Pancreas (tissue), 10 donors: ENCODE results near the gene EHBP1. TPM values are rescaled to one million over a fixed set of nuclear protein-coding genes. Genes with fewer than 3 reads are reported as not detected.

Source experiments
- ATAC-seq, 4 donors: fragments of 200-7000 bp; cut with Tn5 transposase; one replicate each; pipeline versions ENCODE4 v1.8.0 to v1.9.1; 2020; ENCODE audit warnings: mild to moderate bottlenecking in 4 of 4, moderate library complexity in 4 of 4
- DNase-seq, 6 donors: peaks; one replicate each; pipeline ENCODE4 v3.0.0-alpha.2; 2020
- FAIRE-seq: peaks from 2 replicates; lab custom pipeline; 2012; peaks lifted over from hg19 to GRCh38; lab: Jason Lieb, UNC
- H3K27ac ChIP-seq, 4 donors: fragments of 200-600 bp; sonication (generic); 1 replicate in 3 of 4; 2 replicates in 1 of 4; pipeline versions ENCODE4 v1.5.0 to v1.8.0; 2020
- H3K27me3 ChIP-seq, 4 donors: fragments of 200-600 bp; one replicate each; pipeline ENCODE4 v1.8.0; 2021
- H3K36me3 ChIP-seq, 3 donors: fragments of 200-600 bp; sonication (generic) in 1 of 3; one replicate each; pipeline versions ENCODE4 v1.5.0 to v1.8.0; 2020 to 2021
- H3K4me1 ChIP-seq, 3 donors: fragments of 200-600 bp; one replicate each; pipeline ENCODE4 v1.8.0; 2021
- H3K4me3 ChIP-seq, 4 donors: fragments of 200-600 bp; sonication (generic) in 2 of 4; one replicate each; pipeline versions ENCODE4 v1.5.0 to v1.8.0; 2020 to 2021
- H3K9me3 ChIP-seq, 4 donors: fragments of 200-600 bp; one replicate each; pipeline ENCODE4 v1.8.0; 2021
- CTCF ChIP-seq, 4 donors: fragments of 200-600 bp; sonication (generic) in 3 of 4; IDR thresholded peaks; one replicate each; pipeline versions ENCODE4 v1.5.0 to v1.8.0; 2021; ENCODE audit warnings: antibody characterized with exemption in 4 of 4
- WGBS, 2 donors: extraction: QIAGEN DNeasy Blood & Tissue Kit; methylation state at CpG; one replicate each; pipeline ENCODE4 v1.1.7; 2013; 5-methylcytosine and 5-hydroxymethylcytosine counted together
- intact Hi-C, 3 donors: fragments of 100-400 bp; cut with DNase I; formaldehyde crosslinking; loops; one replicate each; pipeline versions ENCODE4 v1.11.1 to v1.14.2; 2022
- polyA plus RNA-seq, 2 donors: library from polyadenylated mRNA; stranded (reverse); fragments of 200-250 nt; gene quantifications; one replicate each; pipeline ENCODE4 v1.2.3, GENCODE V29; 2013
- total RNA-seq, 6 donors: library from RNA; stranded (reverse); fragmentation: NEBNext Ultra II Directional in 4 of 6; extraction: Animal tissue kit (Norgen Biotek cat#: 25700) in 4 of 6; gene quantifications; one replicate each; pipeline versions ENCODE4 v1.2.1 to v1.2.4, GENCODE V29; 2021 to 2023
- donor health status: healthy with polysubstance abuse.
- donor health status: DM: no; HTN: no; CAD: no; lungs with moderate emphysema.
- donor health status: DM: no; HTN: no; CAD: no.
- donor health status: control.
- donor health status: control.
- donor health status: Bipolar disorder and iron deficiency.
- donor health status: DM: yes; HTN: yes; CAD: no.
- donor health status: DM: no; HTN: no; CAD: no.
- donor health status: DM: no; HTN: no; CAD: no.
- donor health status: DM: yes; HTN: yes; CAD: no.

The EHBP1 gene
- total and polyA plus RNA-seq, 8 donors = 7.1 to 34.6 (median 21.1) TPM

DNA sequence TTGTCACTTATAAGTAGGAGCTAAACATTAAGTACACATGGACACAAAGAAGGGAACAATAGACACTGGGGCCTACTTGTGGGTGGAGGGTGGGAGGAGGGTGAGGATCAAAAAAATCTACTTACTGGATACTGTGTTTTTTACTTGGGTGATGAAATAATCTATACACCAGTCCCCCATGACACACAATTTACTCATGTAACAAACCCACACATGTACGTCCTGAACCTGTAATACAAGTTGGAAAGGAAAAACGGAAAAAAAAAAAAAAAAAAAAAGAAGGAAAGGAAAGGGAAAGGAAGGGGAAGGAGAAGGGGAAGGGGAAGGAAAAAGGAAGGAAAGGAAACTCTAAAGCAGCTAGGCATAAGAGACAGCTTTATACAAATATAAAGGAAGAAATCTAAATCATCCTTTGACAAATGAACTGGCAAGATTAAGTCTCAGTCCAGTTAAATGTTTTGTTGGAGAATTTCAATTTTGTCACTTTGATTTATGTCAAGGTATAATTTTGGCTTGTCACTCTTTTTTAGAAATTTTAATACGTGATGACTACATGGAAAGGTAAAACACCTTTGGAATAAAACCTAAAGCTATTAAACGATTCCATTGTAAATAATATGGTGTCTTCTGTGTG, 175.8 kb downstream of the EHBP1 start:
- FAIRE-seq (no peak), ATAC-seq (no peak), DNase-seq (no peak)
- Histone ChIP-seq H3K36me3 (peaks cover 0 to 5% (median 0%) of the 10 kb centered on the region in 3 donors), H3K27ac (no peak overlapping the region), H3K4me1 (no peaks in the 10 kb centered on the region), H3K27me3 (no peaks in the 10 kb centered on the region), H3K4me3 (no peak overlapping the region), H3K9me3 (no peaks in the 10 kb centered on the region)
- no peak for TF ChIP-seq CTCF (IDR thresholded peaks at IDR 0.05)
- 85 to 97% methylated on average over 4 of the region's 4 CpGs for WGBS, 2 donors
- intact Hi-C loops = no loop called here

- FAIRE-seq = no peak
- H3K27ac ChIP-seq = no peak overlapping the region
Observed at GRCh38 chr2:62883629-62884028, 178.1 kb downstream of the EHBP1 start.

GRCh38 chr2:62884086-62884485, 178.6 kb downstream of the EHBP1 start:
- ATAC-seq (no peak), FAIRE-seq (no peak), DNase-seq (no peak)
- no peak overlapping the region for H3K27ac ChIP-seq
- H3K4me3 ChIP-seq = no peak overlapping the region
- intact Hi-C loops = no loop called here
- H3K36me3 ChIP-seq = no peaks in the 10 kb centered on the region
- H3K9me3 ChIP-seq = no peaks in the 10 kb centered on the region
- no peak for TF ChIP-seq CTCF (IDR thresholded peaks at IDR 0.05)
- 74 to 85% methylated on average over 2 of the region's 2 CpGs for WGBS, 2 donors
- H3K27me3 ChIP-seq = no peaks in the 10 kb centered on the region
- H3K4me1 ChIP-seq = no peaks in the 10 kb centered on the region

More at GRCh38 chr2:62883629-62884028, 178.1 kb downstream of the EHBP1 start:
- intact Hi-C loops = no loop called here
- H3K9me3 ChIP-seq = no peaks in the 10 kb centered on the region
- H3K27me3 ChIP-seq = no peaks in the 10 kb centered on the region
- H3K4me3 ChIP-seq = no peak overlapping the region
- no peaks in the 10 kb centered on the region for H3K4me1 ChIP-seq
- DNase-seq = no peak
- WGBS, 2 donors = 95 to 96% methylated on average over 7 of the region's 7 CpGs
- no peaks in the 10 kb centered on the region for H3K36me3 ChIP-seq
- ATAC-seq = no peak
- TF ChIP-seq CTCF (IDR thresholded peaks at IDR 0.05) = no peak

DNA sequence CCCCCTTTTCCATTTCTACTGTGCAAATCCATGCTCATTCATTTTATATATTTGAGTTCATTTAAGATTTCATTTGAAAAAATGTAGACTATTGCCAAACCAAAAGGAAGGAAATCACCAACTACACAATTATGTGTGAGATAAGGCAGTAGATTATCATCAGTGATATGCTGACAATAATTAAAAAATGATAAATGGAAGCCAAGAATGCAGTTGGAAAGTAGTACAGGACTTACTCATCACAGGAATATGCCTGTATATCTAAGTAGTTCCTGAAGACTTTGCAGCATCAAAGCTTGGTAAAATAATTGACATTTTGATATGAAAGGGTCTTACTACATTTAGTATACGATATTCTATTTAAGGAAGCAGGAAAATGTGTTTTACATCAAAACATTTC, 179.0 kb downstream of the EHBP1 start:
- intact Hi-C loops = no loop called here
- no peak for TF ChIP-seq CTCF (IDR thresholded peaks at IDR 0.05)
- no peak for FAIRE-seq
- H3K27me3 ChIP-seq = no peaks in the 10 kb centered on the region
- 53 to 64% methylated on average over 1 of the region's 1 CpG for WGBS, 2 donors
- DNase-seq = no peak
- H3K27ac ChIP-seq = no peak overlapping the region
- no peaks in the 10 kb centered on the region for H3K9me3 ChIP-seq
- no peaks in the 10 kb centered on the region for H3K36me3 ChIP-seq
- peak in 2 of 4 donors; percentile 37 to 39 for ATAC-seq
- no peaks in the 10 kb centered on the region for H3K4me1 ChIP-seq
- H3K4me3 ChIP-seq = no peak overlapping the region

DNA sequence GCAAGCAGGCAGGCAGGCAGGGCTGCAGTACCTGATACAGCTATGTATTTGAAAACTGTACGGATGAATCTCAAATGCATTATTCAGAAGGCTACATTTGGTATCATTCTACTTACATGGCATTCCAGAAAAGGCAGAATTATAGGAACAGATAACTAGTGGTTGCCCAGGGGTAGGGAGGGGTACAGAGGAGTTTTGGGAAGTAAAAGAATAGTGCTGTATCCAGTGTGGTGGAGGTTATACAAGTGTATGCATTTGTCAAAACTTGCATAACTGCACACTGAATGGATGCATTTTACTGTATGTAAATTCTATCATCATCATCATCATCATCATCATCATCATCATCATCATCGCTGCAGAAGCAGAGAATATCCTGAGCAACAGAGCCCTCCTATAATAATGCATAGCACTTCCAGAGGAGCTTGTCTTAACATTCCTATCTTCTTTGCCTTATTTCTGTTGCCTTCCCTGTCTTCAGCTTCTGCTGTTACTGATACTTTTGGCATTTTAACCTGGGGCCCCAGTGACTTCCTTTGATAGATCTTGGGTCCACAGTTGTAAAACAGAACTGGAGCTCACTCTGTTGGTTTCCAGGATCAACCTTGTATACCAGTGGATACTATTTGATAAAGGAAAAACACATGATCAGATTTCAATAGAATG, 189.6 kb downstream of the EHBP1 start:
- Histone ChIP-seq H3K36me3 (no peaks in the 10 kb centered on the region), H3K9me3 (no peaks in the 10 kb centered on the region), H3K4me3 (no peak overlapping the region), H3K27me3 (no peaks in the 10 kb centered on the region), H3K27ac (no peak overlapping the region), H3K4me1 (no peaks in the 10 kb centered on the region)
- FAIRE-seq (no peak), ATAC-seq (no peak), DNase-seq (no peak)
- intact Hi-C loops = no loop called here
- WGBS, 2 donors = 93 to 94% methylated on average over 2 of the region's 2 CpGs
- no peak for TF ChIP-seq CTCF (IDR thresholded peaks at IDR 0.05)
